Measurements from ENCODE around the gene DGKD.

The DGKD gene

GRCh38 chr2:233482616-233483015, 128.3 kb downstream of the DGKD start:
- DNase-seq: no peak

- no peak for DNase-seq
Observed at GRCh38 chr2:233485726-233486125, 131.4 kb downstream of the DGKD start.

GRCh38 chr2:233486357-233486756, 132.1 kb downstream of the DGKD start:
- DNase-seq: no peak

GRCh38 chr2:233486778-233487552, 132.7 kb downstream of the DGKD start:
- no peak for DNase-seq

- DNase-seq: no peak
Observed at GRCh38 chr2:233487748-233488345, 133.6 kb downstream of the DGKD start.

- no peak for DNase-seq
Observed at GRCh38 chr2:233489143-233489542, 134.8 kb downstream of the DGKD start.

GRCh38 chr2:233489666-233490065, 135.4 kb downstream of the DGKD start:
- DNase-seq: no peak

- DNase-seq: no peak
Observed at GRCh38 chr2:233490831-233491230, 136.5 kb downstream of the DGKD start.

- no peak for DNase-seq
Observed at GRCh38 chr2:233491326-233491725, 137.0 kb downstream of the DGKD start.

GRCh38 chr2:233492078-233492477, 137.8 kb downstream of the DGKD start:
- DNase-seq: no peak

- no peak for DNase-seq
Observed at GRCh38 chr2:233492751-233493150, 138.5 kb downstream of the DGKD start.

GRCh38 chr2:233495503-233496496, 141.5 kb downstream of the DGKD start:
- no peak for DNase-seq

GRCh38 chr2:233497692-233498091, 143.4 kb downstream of the DGKD start:
- no peak for DNase-seq

- DNase-seq: no peak
Observed at GRCh38 chr2:233498126-233498525, 143.8 kb downstream of the DGKD start.

- DNase-seq: no peak
Observed at GRCh38 chr2:233499928-233500327, 145.6 kb downstream of the DGKD start.

- DNase-seq: no peak
Observed at GRCh38 chr2:233501198-233502076, 147.1 kb downstream of the DGKD start.

GRCh38 chr2:233503481-233503880, 149.2 kb downstream of the DGKD start:
- DNase-seq: no peak

GRCh38 chr2:233503947-233504637, 149.8 kb downstream of the DGKD start:
- no peak for DNase-seq

- no peak for DNase-seq
Observed at GRCh38 chr2:233513953-233514655, 159.8 kb downstream of the DGKD start.

GRCh38 chr2:233519787-233520611, 165.7 kb downstream of the DGKD start:
- no peak for DNase-seq

All from NCI-H446 treated with DMSO at 0.1 percent for 48 hours (cell line).